HUES48 (cell line): ENCODE data around the gene MAGI1.
A peak's percentile ranks its signal among the peaks of the same experiment; 100 is the strongest.

Experiments
- H3K27ac ChIP-seq: one replicate; pipeline ENCODE4 v1.7.0; 2013; ENCODE audit warnings: low read depth, low read length, inconsistent platforms
- H3K27me3 ChIP-seq: 2 replicates; pipeline ENCODE4 v1.6.1; 2013; ENCODE audit warnings: mild to moderate bottlenecking, low read length; ENCODE audit not compliant: control insufficient read depth, insufficient read depth
- H3K36me3 ChIP-seq: 2 replicates; pipeline ENCODE4 v1.6.1; 2013; ENCODE audit warnings: low read length; ENCODE audit not compliant: control insufficient read depth, insufficient read depth
- H3K4me1 ChIP-seq: 2 replicates; pipeline ENCODE4 v1.6.1; 2013; ENCODE audit warnings: mild to moderate bottlenecking, low read length; ENCODE audit not compliant: control insufficient read depth, insufficient read depth
- H3K4me3 ChIP-seq: 2 replicates; pipeline ENCODE4 v1.5.1; 2013; ENCODE audit warnings: mild to moderate bottlenecking, low read depth, low read length
- H3K9ac ChIP-seq: 2 replicates; pipeline ENCODE4 v1.6.1; 2013; ENCODE audit warnings: mild to moderate bottlenecking, low read depth, low read length, moderate library complexity
- H3K9me3 ChIP-seq: 2 replicates; pipeline ENCODE4 v1.6.1; 2013; ENCODE audit warnings: low read length; ENCODE audit not compliant: control insufficient read depth, insufficient read depth

The MAGI1 gene

DNA sequence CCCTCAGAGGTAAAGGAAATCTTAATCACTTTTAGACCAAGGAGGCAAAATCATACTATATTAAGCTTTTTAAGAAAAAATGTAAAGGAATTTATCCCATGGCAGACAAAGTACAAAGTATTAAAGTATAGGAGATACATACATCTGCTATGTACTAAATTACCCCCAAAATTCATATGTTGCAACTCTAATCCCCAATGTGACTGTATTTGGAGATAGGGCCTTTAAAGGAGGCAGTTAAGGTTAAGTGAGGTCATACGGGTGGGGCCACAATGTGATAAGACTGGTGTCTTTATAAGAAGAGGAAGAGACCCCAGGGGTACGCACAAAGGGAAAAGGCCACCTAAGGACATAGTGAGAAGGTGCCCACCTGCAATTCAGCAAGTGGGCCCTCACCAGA lies 693.9 kb downstream of the MAGI1 start:
- Histone ChIP-seq H3K36me3 (no peaks in the 10 kb centered on the region), H3K9me3 (no peaks in the 10 kb centered on the region), H3K9ac (no peak overlapping the region), H3K4me1 (peaks cover 33% of the 10 kb centered on the region), H3K27me3 (no peaks in the 10 kb centered on the region), H3K27ac (peak overlapping the region; percentile 72), H3K4me3 (no peak overlapping the region)

DNA sequence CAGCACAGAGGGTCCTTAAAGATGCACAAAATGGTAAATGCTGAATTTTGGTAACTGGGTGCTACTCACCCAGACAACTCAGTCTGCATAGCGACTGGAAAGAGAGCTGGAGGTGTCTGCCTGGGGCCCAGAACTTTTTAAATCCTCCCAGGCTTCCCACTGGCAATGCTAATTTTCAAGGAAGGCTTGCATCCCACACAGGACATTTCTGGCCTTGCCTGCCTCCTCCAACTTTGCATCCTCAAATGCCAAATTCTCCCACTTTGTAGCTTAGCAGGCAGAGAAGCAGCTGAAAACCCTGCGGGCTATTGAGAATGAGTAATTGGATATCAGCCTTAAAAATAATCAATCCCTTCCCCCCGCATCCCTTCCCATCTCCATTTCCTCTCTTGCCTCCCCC lies 694.3 kb downstream of the MAGI1 start:
- Histone ChIP-seq H3K4me3 (no peak overlapping the region), H3K27me3 (no peaks in the 10 kb centered on the region), H3K9ac (no peak overlapping the region), H3K36me3 (no peaks in the 10 kb centered on the region), H3K9me3 (no peaks in the 10 kb centered on the region), H3K27ac (peak overlapping the region; percentile 72), H3K4me1 (peaks cover 33% of the 10 kb centered on the region)

DNA sequence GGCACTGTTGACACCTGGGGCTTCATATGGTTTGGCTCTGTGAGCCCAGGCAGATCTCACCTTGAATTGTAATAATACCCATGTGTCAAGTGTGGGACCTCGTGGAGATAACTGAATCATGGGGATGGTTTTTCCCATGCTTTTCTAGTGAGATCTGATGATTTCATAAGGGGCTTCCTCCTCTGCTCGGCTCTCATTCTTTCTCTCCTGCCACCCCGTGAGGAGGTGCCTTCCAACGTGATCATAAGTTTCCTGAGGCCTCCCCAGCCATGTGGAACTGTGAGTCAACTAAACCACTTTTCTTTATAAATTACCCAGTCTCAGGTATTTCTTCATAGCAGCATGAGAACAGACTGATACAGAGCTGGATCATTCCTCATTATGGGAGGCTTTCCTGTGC lies 695.0 kb downstream of the MAGI1 start:
- H3K4me1 ChIP-seq, result peaks cover 33% of the 10 kb centered on the region
- no peak overlapping the region for H3K9ac ChIP-seq
- no peaks in the 10 kb centered on the region for H3K36me3 ChIP-seq
- no peaks in the 10 kb centered on the region for H3K9me3 ChIP-seq
- H3K4me3 ChIP-seq, result no peak overlapping the region
- H3K27me3 ChIP-seq, result no peaks in the 10 kb centered on the region
- H3K27ac ChIP-seq, result no peak overlapping the region

DNA sequence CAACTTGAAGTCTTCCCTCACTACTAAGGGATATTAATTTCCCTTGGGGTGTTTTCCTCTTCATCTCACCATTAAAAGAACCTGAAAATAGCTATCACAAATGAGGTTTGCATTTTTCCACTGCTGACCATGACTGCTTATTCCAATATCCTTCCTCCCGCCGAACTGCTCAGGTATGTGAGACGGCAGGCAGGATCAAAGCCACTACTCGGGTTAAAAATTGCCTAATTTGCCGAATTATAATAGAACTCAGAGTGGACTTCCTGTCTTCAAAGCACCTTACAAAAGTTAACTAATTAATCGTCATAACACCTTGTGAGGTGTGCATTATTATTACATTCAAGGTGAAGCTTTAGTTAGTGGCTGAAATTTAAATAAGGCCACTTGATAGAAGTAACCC lies 695.7 kb downstream of the MAGI1 start:
- H3K27me3 ChIP-seq, result no peaks in the 10 kb centered on the region
- no peak overlapping the region for H3K27ac ChIP-seq
- no peak overlapping the region for H3K4me3 ChIP-seq
- H3K9me3 ChIP-seq, result no peaks in the 10 kb centered on the region
- peaks cover 33% of the 10 kb centered on the region for H3K4me1 ChIP-seq
- H3K9ac ChIP-seq, result no peak overlapping the region
- no peaks in the 10 kb centered on the region for H3K36me3 ChIP-seq

DNA sequence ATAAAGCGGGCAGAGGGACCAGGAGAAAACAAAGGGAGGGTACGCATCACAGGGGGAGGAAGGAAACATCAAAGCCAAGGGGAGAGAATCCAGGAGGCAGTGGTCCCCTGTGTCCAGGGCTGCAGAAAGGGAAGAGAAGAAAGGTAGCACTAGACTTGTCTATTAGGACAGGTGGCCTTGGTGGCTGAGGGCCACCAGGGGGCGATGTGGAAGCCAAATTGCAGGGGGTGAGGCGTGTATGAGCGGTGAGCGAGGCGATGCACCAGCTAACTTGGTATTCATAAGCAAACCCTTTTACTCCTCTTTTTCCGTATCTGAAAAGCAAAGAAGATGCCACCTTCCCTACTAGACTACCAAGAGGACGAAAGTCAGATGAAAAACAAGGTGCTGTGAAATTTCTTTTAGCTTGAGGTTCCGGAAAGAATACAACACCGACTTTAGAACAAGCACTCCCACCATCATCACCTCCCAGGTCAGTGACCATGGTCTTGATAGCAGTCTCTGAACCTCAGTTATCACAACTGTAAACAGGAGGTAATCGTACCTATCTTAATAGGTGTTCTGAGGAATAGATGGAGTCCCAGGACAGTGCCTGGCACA lies 696.5 kb downstream of the MAGI1 start:
- H3K27ac ChIP-seq, result no peak overlapping the region
- no peaks in the 10 kb centered on the region for H3K27me3 ChIP-seq
- peaks cover 33% of the 10 kb centered on the region for H3K4me1 ChIP-seq
- H3K36me3 ChIP-seq, result no peaks in the 10 kb centered on the region
- no peak overlapping the region for H3K4me3 ChIP-seq
- H3K9ac ChIP-seq, result no peak overlapping the region
- H3K9me3 ChIP-seq, result no peaks in the 10 kb centered on the region

DNA sequence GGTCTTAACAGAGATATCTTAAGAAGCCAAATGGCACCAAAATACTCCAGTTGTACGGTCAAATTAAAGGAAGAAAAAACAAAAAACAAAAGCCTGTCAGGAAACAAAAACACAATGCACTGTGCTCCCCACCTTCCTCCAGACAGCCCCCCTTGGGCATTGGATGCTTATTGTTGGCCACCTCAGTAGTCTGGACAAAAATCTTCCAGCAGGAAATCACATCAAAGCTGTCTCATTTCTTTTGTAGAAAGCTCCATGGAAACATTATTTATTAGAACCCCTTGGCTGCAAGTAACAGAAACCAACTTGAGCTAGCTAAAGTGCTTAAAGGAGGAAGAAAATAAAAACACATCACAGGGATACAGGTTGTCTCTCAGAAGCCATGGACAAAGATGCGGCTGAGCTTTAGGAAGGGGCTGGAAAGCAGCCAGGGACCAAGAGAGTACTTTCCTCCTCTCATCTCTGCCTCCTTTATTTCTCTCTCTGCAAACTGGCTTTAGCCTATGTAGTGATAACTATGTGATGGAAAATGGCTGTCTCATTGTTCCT lies 699.5 kb downstream of the MAGI1 start:
- no peaks in the 10 kb centered on the region for H3K9me3 ChIP-seq

DNA sequence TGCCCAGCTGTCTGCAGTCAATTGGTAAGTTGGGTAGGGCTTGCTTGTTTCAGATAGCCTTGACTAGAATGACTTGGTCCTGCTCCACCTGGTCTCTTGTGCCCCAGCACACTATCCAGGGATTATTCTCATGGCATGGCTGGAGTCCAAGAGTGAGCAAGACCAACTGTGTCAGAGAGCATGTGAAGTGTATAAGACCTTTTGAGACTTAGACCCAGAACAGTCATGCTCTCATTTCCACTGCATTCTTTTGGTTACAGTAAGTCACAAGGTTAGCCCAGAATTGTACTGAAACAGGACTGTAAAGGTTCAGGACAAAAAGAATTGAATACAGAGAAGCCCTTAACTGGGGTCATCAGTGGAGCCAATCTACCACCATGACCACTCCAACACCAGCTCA lies 700.1 kb downstream of the MAGI1 start:
- no peak overlapping the region for H3K9ac ChIP-seq
- H3K27ac ChIP-seq, result no peak overlapping the region
- no peaks in the 10 kb centered on the region for H3K27me3 ChIP-seq
- H3K36me3 ChIP-seq, result no peaks in the 10 kb centered on the region
- H3K4me3 ChIP-seq, result no peak overlapping the region
- peaks cover 21% of the 10 kb centered on the region for H3K4me1 ChIP-seq
- H3K9me3 ChIP-seq, result no peaks in the 10 kb centered on the region

More for the DNA sequence above, 699.5 kb downstream of the MAGI1 start:
- peaks cover 25% of the 10 kb centered on the region for H3K4me1 ChIP-seq
- no peak overlapping the region for H3K4me3 ChIP-seq
- H3K27me3 ChIP-seq, result no peaks in the 10 kb centered on the region
- H3K27ac ChIP-seq, result no peak overlapping the region
- no peaks in the 10 kb centered on the region for H3K36me3 ChIP-seq
- H3K9ac ChIP-seq, result no peak overlapping the region

DNA sequence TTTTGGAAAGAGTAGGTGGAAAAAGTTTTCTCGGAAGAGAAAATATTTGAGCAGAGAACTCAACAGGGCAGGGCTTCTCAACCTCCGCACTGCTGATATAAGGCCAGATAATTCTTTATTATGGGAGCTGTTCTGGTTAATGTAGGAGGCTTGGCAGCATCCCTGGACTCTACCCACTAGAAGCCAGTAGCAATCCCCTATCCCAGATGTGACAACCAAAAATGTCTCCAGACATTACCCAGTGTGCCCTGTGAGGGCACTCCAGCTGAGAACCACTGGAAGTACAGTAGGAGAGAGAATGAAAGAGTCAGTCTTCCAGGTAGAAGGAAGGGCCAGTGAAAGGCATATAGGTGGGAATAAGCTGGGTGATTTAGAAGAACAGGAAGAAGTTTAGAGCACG lies 703.1 kb downstream of the MAGI1 start:
- Histone ChIP-seq H3K27me3 (no peaks in the 10 kb centered on the region), H3K36me3 (no peaks in the 10 kb centered on the region), H3K4me1 (0 out of 2 replicates have a peak, but pooled peaks cover 6% of the 10 kb centered on the region), H3K4me3 (no peak overlapping the region), H3K27ac (no peak overlapping the region), H3K9me3 (no peaks in the 10 kb centered on the region), H3K9ac (no peak overlapping the region)

DNA sequence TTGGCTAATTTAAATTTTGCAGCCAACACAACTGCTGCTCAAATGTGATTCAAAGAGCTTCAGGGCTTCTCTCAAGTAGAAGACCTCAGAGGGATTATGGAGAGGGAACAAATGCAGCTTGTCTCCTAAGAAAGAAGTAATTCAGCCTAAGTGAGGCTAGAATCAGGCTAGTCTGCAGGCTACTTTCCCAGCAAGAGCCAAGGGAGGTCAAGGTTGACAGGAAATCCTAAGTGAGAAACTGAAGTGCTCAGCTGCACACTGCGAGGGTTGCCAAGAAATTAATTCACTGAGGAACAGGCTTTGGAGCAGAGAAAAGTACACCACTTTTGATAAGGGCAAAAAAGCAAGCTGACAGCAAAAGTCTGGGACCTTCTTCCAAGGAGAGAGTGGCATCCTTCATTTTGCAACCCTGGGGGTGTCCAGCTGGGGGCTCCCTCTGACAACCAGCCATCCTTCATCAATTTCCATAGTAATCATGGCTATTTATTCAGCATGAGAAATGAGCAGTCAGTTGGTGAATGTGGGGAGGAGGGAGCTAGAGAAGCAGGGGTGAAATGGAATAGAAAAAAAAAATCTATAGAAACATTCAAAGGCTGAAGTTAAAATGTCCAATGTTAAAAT lies 704.6 kb downstream of the MAGI1 start:
- Histone ChIP-seq H3K9me3 (no peaks in the 10 kb centered on the region), H3K9ac (no peak overlapping the region), H3K36me3 (no peaks in the 10 kb centered on the region), H3K27ac (no peak overlapping the region), H3K4me3 (no peak overlapping the region), H3K4me1 (0 out of 2 replicates have a peak, but pooled peaks cover 6% of the 10 kb centered on the region), H3K27me3 (no peaks in the 10 kb centered on the region)

DNA sequence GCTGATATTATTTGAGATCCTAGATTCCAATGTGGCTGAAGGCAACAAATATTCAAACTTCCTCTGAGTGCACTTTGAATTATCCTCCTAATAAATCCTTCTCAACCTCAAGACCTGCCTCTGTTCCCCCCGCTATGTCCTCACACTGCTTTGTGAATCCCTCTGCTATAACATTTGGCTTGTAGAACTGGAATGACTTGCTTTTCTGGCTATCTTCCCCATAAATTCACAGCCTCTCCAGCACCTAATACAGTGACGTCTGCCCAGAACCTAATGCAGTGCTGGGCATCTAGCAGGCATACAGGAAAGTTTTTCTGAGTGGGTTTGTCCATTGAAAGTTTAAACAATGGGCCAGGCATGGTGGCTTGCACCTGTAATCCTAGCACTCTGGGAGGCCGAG lies 707.0 kb downstream of the MAGI1 start:
- 0 out of 2 replicates have a peak, but pooled peaks cover 6% of the 10 kb centered on the region for H3K4me1 ChIP-seq
- no peaks in the 10 kb centered on the region for H3K27me3 ChIP-seq
- H3K9me3 ChIP-seq, result no peaks in the 10 kb centered on the region
- H3K27ac ChIP-seq, result no peak overlapping the region
- H3K9ac ChIP-seq, result no peak overlapping the region
- H3K4me3 ChIP-seq, result no peak overlapping the region
- H3K36me3 ChIP-seq, result no peaks in the 10 kb centered on the region

DNA sequence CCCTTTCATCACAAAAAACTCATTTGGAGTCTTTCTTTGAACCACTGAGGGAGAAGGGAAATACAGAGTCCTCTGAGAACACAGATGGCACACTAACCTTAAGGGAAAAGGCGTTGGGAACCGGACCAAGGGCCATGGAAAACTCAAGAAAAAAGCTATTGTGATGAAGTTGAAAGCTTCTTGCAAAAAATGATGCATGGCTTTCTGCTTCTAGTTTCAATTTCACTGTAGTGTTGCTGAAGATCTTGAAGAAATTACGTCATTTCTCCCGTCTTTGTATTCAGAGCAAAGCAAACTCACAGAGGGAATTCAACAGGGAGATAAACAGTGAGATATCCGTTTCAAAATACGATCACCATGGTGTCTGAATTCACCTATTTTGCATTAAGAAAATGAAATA lies 708.6 kb downstream of the MAGI1 start:
- H3K27ac ChIP-seq, result no peak overlapping the region
- H3K4me3 ChIP-seq, result no peak overlapping the region
- H3K27me3 ChIP-seq, result no peaks in the 10 kb centered on the region
- H3K9ac ChIP-seq, result no peak overlapping the region
- H3K9me3 ChIP-seq, result no peaks in the 10 kb centered on the region
- H3K36me3 ChIP-seq, result no peaks in the 10 kb centered on the region
- 0 out of 2 replicates have a peak, but pooled peaks cover 6% of the 10 kb centered on the region for H3K4me1 ChIP-seq
